HEK293T (cell line): Measurements from ENCODE around the gene DROSHA.

ENCODE experiments used
- CTCF ChIA-PET: fragments of 350-600 bp; formaldehyde crosslinking; extraction: SDS; loops from one replicate; lab custom pipeline; 2021; ENCODE audit warnings: antibody characterized with exemption, inconsistent platforms; lab: Yijun Ruan, JAX
- POLR2A ChIA-PET: fragments of 350-600 bp; formaldehyde crosslinking; extraction: SDS; loops from one replicate; lab custom pipeline; 2020; ENCODE audit warnings: antibody characterized with exemption, inconsistent platforms; lab: Yijun Ruan, JAX
- DNase-seq: peaks from one replicate; pipeline ENCODE4 v3.0.0; 2012; ENCODE audit warnings: mixed read lengths; ENCODE audit errors: extremely low spot score
- ARNT ChIP-seq: fragments of 450-650 bp; IDR thresholded peaks from 2 replicates; pipeline ENCODE4 v1.6.1; 2017; ENCODE audit warnings: mild to moderate bottlenecking
- BHLHE40 ChIP-seq: fragments of 450-650 bp; IDR thresholded peaks from 2 replicates; pipeline ENCODE4 v1.6.1; 2016; ENCODE audit warnings: mild to moderate bottlenecking, moderate library complexity, borderline replicate concordance
- CTBP1 ChIP-seq: fragments of 450-650 bp; IDR thresholded peaks from 2 replicates; pipeline ENCODE4 v1.6.1; 2016; ENCODE audit warnings: borderline replicate concordance
- ELF4 ChIP-seq: fragments of 450-650 bp; IDR thresholded peaks from 2 replicates; pipeline ENCODE4 v1.6.1; 2017; ENCODE audit warnings: antibody characterized with exemption
- FOXA1 ChIP-seq: fragments of 450-650 bp; IDR thresholded peaks from 2 replicates; pipeline ENCODE4 v1.6.1; 2016; ENCODE audit warnings: mild to moderate bottlenecking
- FOXK2 ChIP-seq: fragments of 450-650 bp; IDR thresholded peaks from 2 replicates; pipeline ENCODE4 v1.6.1; 2016; ENCODE audit warnings: mild to moderate bottlenecking
- FOXM1 ChIP-seq: fragments of 450-650 bp; IDR thresholded peaks from 2 replicates; pipeline ENCODE4 v1.6.1; 2017; ENCODE audit warnings: mild to moderate bottlenecking, borderline replicate concordance
- HDGF ChIP-seq: fragments of 450-650 bp; IDR thresholded peaks from 2 replicates; pipeline ENCODE4 v1.6.1; 2017; ENCODE audit warnings: antibody characterized with exemption, borderline replicate concordance
- L3MBTL2 ChIP-seq: fragments of 450-650 bp; conservative IDR thresholded peaks from 2 replicates; pipeline ENCODE4 v1.6.1; 2016; ENCODE audit warnings: mild to moderate bottlenecking
- LEF1 ChIP-seq: fragments of 450-650 bp; IDR thresholded peaks from 2 replicates; pipeline ENCODE4 v1.6.1; 2017; ENCODE audit warnings: mild to moderate bottlenecking, borderline replicate concordance
- NFRKB ChIP-seq: fragments of 450-650 bp; IDR thresholded peaks from 2 replicates; pipeline ENCODE4 v1.6.1; 2016; ENCODE audit warnings: mild to moderate bottlenecking, moderate library complexity
- PKNOX1 ChIP-seq: fragments of 450-650 bp; IDR thresholded peaks from 2 replicates; pipeline ENCODE4 v1.6.1; 2016
- SP1 ChIP-seq: fragments of 450-650 bp; IDR thresholded peaks from 2 replicates; pipeline ENCODE4 v1.6.1; 2017
- SUZ12 ChIP-seq: fragments of 450-650 bp; IDR thresholded peaks from 2 replicates; pipeline ENCODE4 v1.6.1; 2016; ENCODE audit warnings: mild to moderate bottlenecking
- TARDBP ChIP-seq: fragments of 450-650 bp; IDR thresholded peaks from 2 replicates; pipeline ENCODE4 v1.6.1; 2016
- ZNF384 ChIP-seq: fragments of 450-650 bp; IDR thresholded peaks from 2 replicates; pipeline ENCODE4 v1.6.1; 2016

DROSHA gene

GRCh38 chr5:31496301-31496700 lies 35.6 kb downstream of the DROSHA start:
- no peak for DNase-seq
- POLR2A ChIA-PET: no interaction called here
- CTCF ChIA-PET: no interaction called here
- no peak for TF ChIP-seq NFRKB
- no peak for TF ChIP-seq PKNOX1
- no peak for TF ChIP-seq FOXA1
- TF ChIP-seq SUZ12: no peak

- CTCF ChIA-PET: no interaction called here
- POLR2A ChIA-PET: no interaction called here
- no peak for DNase-seq
- no peak for TF ChIP-seq CTBP1
- no peak for TF ChIP-seq FOXK2
- TF ChIP-seq BHLHE40: no peak
- no peak for TF ChIP-seq NFRKB
- TF ChIP-seq SUZ12: no peak
- TF ChIP-seq FOXM1: no peak
- no peak for TF ChIP-seq SP1
- TF ChIP-seq ELF4: no peak
Observed at GRCh38 chr5:31495336-31495735, 36.6 kb downstream of the DROSHA start.

GRCh38 chr5:31492869-31493268 lies 39.0 kb downstream of the DROSHA start:
- TF ChIP-seq ELF4 (no peak), HDGF (no peak), FOXM1 (no peak), FOXA1 (no peak), BHLHE40 (no peak), SP1 (no peak), ARNT (no peak), PKNOX1 (no peak), SUZ12 (no peak), CTBP1 (no peak), LEF1 (no peak), TARDBP (no peak), FOXK2 (no peak)
- POLR2A ChIA-PET: no interaction called here
- CTCF ChIA-PET: no interaction called here
- no peak for DNase-seq

GRCh38 chr5:31487506-31487905 lies 44.4 kb downstream of the DROSHA start:
- POLR2A ChIA-PET: interaction anchor here (0.8 kb wide), 1 partner anchor 45 kb away, joined by 3 read pairs; the partner anchor contains the start of genes C5orf22 and DROSHA
- CTCF ChIA-PET: no interaction called here
- TF ChIP-seq LEF1 (no peak), L3MBTL2 (no peak), BHLHE40 (no peak), ARNT (no peak)
- DNase-seq: no peak

GRCh38 chr5:31486441-31486840 lies 45.5 kb downstream of the DROSHA start:
- TF ChIP-seq SUZ12 (no peak), FOXM1 (no peak), LEF1 (no peak), ARNT (no peak), HDGF (no peak), ZNF384 (no peak), TARDBP (no peak), FOXK2 (no peak), CTBP1 (no peak), ELF4 (no peak), PKNOX1 (no peak)
- CTCF ChIA-PET: no interaction called here
- no peak for DNase-seq
- POLR2A ChIA-PET: interaction anchor here (0.8 kb wide), 1 partner anchor 46 kb away, joined by 3 read pairs; the partner anchor contains the start of genes C5orf22 and DROSHA

GRCh38 chr5:31485376-31486207 lies 46.3 kb downstream of the DROSHA start:
- no peak for TF ChIP-seq FOXA1
- TF ChIP-seq PKNOX1: no peak
- no peak for TF ChIP-seq L3MBTL2
- no peak for TF ChIP-seq ZNF384
- no peak for TF ChIP-seq FOXK2
- TF ChIP-seq NFRKB: no peak
- TF ChIP-seq SUZ12: no peak
- no peak for TF ChIP-seq SP1
- POLR2A ChIA-PET: interaction anchor here (0.6 kb wide), 1 partner anchor 65 kb away, joined by 4 read pairs; no protein-coding TSS in a partner anchor
- CTCF ChIA-PET: interaction anchor here (0.6 kb wide), 1 partner anchor 35 kb away, joined by 5 read pairs; no protein-coding TSS in a partner anchor
- no peak for DNase-seq
